ENCODE measurements around the gene DUSP14. TPM values are rescaled to one million over a fixed set of nuclear protein-coding genes. Genes with fewer than 3 reads are reported as not detected.

Gene DUSP14
- total RNA-seq, 4 donors from 2014 or later: 76.5 to 133 (median 115) TPM

- DNase-seq (ENCODE audit: low spot score in 2 of 2): no peak
- TF ChIP-seq CTCF (IDR thresholded peaks at IDR 0.05) (no peak), POLR2A (IDR thresholded peaks at IDR 0.05) (no peak)
- intact Hi-C loops (cut with DNase I; ENCODE audit: low total_unique reads): no loop called here
- 60 to 70% methylated on average over 1 of the region's 1 CpG for WGBS, 2 donors
- no peak overlapping the region for H3K4me3 ChIP-seq (ENCODE audit: low read depth, poor library complexity, severe bottlenecking)
Measured at GRCh38 chr17:37547986-37548385, 58.3 kb downstream of the DUSP14 start.

- TF ChIP-seq CTCF (IDR thresholded peaks at IDR 0.05) (no peak), POLR2A (IDR thresholded peaks at IDR 0.05) (no peak)
- intact Hi-C loops (cut with DNase I; ENCODE audit: low total_unique reads): loop anchor here (10.0 kb wide), 1 partner anchor 57 kb away; no protein-coding TSS in a partner anchor
- no peak for DNase-seq (ENCODE audit: low spot score in 2 of 2)
- WGBS, 2 donors: 58% methylated on average over 3 of the region's 3 CpGs
- no peak overlapping the region for H3K4me3 ChIP-seq (ENCODE audit: low read depth, poor library complexity, severe bottlenecking)
Measured at GRCh38 chr17:37551788-37552187, 62.1 kb downstream of the DUSP14 start.

DNA sequence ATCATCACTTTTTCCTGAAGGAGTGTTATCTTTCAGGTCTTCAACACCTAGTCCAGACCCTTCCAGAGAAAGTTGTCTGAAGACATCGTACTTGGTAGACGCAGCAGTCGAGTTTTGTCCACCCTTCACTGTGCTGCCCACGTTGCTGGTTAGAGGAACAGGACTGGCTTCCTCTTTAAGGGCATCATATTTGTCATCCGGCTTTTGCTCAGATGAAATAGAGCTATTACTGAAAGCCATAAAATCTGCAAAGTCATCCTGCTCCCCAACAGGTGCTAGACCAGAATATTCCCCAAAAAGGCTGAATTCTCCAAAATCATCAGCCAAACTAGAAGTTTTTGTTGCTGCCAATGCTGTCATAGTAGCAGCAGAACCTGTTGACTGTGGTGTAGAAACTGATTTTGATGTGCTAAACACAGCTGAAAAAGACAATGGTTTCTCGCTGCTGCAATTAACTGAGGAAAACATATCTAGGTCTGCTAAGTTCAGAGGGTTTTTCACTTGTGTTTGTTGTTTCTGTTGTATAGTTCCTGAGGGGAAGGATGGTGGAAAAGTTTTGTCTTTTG lies 63.8 kb downstream of the DUSP14 start:
- no peak overlapping the region for H3K4me3 ChIP-seq (ENCODE audit: low read depth, poor library complexity, severe bottlenecking)
- no peak for DNase-seq (ENCODE audit: low spot score in 2 of 2)
- WGBS, 2 donors: 86 to 87% methylated on average over 6 of the region's 6 CpGs
- TF ChIP-seq CTCF (IDR thresholded peaks at IDR 0.05) (no peak), POLR2A (IDR thresholded peaks at IDR 0.05) (no peak)
- intact Hi-C loops (cut with DNase I; ENCODE audit: low total_unique reads): loop anchor here (10.0 kb wide), 1 partner anchor 59 kb away; no protein-coding TSS in a partner anchor

DNA sequence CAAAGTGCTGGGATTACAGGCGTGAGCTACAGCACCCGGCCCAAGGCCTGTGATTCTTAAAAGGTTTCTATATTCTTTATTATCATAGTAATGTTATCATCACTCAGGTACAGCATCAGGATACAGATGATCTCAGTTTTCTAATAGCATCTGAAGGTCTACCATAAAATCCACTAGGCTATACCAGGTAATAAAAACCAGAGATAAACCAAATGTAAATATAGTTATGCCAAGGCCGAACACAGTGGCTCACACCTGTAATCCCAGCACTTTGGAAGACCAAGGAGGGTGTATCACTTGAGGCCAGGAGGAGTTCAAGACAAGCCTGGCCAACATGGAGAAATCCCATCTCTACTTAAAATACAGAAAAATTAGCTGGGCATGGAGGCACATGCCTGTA lies 65.7 kb downstream of the DUSP14 start:
- no peak for DNase-seq (ENCODE audit: low spot score in 2 of 2)
- intact Hi-C loops (cut with DNase I; ENCODE audit: low total_unique reads): loop anchor here (10.0 kb wide), 1 partner anchor 61 kb away; no protein-coding TSS in a partner anchor
- no peak for TF ChIP-seq POLR2A (IDR thresholded peaks at IDR 0.05)
- TF ChIP-seq CTCF (IDR thresholded peaks at IDR 0.05): no peak
- H3K4me3 ChIP-seq (ENCODE audit: low read depth, poor library complexity, severe bottlenecking): no peak overlapping the region
- 97 to 99% methylated on average over 3 of the region's 3 CpGs for WGBS, 2 donors

DNA sequence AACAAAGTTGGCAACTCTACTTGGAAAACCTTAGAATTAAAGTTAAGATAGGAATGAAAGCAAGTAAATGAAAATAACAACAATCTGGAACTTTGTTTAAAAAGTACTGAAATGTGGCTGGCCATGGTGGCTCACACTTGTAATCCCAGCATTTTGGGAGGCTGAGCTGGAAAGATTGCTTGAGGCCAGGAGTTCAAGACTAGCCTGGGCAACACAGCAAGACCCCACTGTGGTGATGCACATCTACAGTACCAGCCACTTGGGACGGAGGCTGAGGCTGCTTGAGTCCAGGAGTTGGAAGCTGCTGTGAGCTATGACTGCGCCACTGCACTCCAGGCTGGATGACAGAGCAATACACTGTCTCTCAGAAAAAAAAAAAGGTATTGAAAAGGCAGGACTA lies 67.8 kb downstream of the DUSP14 start:
- TF ChIP-seq POLR2A (IDR thresholded peaks at IDR 0.05) (no peak), CTCF (IDR thresholded peaks at IDR 0.05) (no peak)
- no peak overlapping the region for H3K4me3 ChIP-seq (ENCODE audit: low read depth, poor library complexity, severe bottlenecking)
- intact Hi-C loops (cut with DNase I; ENCODE audit: low total_unique reads): loop anchor here (10.0 kb wide), 1 partner anchor 63 kb away; no protein-coding TSS in a partner anchor
- WGBS, 2 donors: 87 to 96% methylated on average over 2 of the region's 2 CpGs
- DNase-seq (ENCODE audit: low spot score in 2 of 2): no peak

DNA sequence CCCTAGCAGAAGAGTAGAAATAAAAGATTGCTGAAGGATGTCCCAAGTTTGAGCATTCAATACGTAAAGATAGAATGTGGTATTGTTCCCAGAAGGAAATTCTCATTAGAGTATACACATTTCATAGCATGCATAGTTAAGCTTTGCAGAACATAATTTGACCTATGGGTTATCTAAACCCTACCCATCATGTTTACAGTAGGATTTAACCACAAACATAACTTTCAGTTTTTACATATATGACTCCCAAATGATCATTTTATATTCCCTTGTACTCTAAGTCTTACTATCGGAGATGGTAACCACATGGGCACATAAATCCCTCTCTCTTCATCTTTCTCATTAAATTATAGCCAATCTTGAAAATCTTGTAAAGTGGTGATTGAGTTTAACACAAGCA lies 68.6 kb downstream of the DUSP14 start:
- DNase-seq (ENCODE audit: low spot score in 2 of 2): no peak
- no peak overlapping the region for H3K4me3 ChIP-seq (ENCODE audit: low read depth, poor library complexity, severe bottlenecking)
- 91 to 96% methylated on average over 2 of the region's 2 CpGs for WGBS, 2 donors
- intact Hi-C loops (cut with DNase I; ENCODE audit: low total_unique reads): loop anchor here (10.0 kb wide), 1 partner anchor 63 kb away; no protein-coding TSS in a partner anchor
- TF ChIP-seq POLR2A (IDR thresholded peaks at IDR 0.05) (no peak), CTCF (IDR thresholded peaks at IDR 0.05) (no peak)
